GM19468 (cell line): ENCODE measurements around the gene NR2F1-AS1.

ENCODE experiments used
- ATAC-seq: cut with Tn5 transposase; IDR thresholded peaks from one replicate; pipeline ENCODE4 v1.9.1; 2021; ENCODE audit warnings: mild to moderate bottlenecking, moderate library complexity, moderate number of reproducible peaks; ENCODE audit not compliant: unreplicated experiment; ENCODE audit errors: extremely low read depth

Gene NR2F1-AS1

DNA sequence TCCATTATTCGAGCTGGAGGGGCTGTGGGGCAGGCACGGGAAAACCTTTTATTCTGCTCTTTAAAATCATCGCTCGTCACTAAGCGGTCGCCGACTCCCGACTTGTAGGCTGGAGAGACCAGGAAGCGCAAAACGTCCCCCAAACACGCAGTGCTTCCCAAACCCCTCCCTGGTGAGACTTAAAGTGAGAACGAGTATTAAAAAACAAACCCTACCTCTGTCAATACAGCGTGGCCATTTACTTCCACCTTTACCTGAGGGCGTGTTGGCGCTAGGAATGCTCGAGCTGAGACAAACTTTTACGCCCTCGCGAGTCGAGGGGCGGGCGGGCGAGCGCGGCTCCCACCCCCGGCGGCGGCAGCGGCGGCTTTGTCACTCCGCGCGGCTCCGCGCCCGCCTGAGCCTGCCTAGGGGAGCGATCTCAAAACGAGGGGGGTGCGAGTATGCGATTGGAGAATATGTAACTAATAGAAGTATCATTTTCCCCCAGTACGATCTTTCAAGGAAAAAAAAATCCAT is at the start of gene NR2F1-AS1:
TSS of gene NR2F1-AS1 (minus strand) at position 293 of the 519 bp plus-strand sequence.
- peak; percentile 20 for ATAC-seq

DNA sequence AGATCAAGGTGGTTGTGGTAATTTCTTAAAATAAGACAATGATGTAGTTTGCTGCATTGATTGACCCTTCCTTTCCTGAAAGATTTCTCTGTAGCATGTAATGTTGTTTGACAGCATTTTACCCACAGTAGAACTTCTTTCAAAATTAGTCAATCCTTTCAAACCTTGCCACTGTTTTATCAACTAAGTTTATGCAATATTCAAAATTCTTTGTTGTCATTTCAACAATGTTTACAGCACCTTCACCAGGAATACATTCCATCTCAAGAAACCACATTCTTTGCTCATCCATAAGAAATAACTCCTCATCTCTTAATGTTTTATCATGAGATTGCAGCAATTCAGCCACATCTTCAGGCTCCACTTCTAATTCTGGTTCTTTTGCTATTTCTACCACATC is 45.8 kb upstream of the NR2F1-AS1 start:
- ATAC-seq, result no peak

DNA sequence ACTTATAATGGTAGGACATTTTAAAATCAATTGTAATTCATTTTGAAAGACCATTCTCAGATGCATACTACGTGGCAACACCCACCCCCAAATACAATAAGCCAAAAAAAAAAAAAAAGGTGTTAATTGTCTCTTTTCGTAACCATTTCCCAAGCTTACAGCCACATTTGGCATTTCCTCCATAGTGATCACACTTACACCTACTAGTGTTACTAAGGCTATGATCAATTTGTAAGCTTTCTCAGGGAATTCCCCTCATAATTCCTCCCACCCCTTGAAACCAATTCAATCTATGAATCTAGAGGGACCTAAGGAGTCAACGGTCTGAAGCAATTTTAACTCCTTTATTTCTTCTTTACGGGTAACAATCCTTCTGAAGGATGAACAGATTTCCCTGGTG is 42.1 kb upstream of the NR2F1-AS1 start:
- ATAC-seq, result no peak

DNA sequence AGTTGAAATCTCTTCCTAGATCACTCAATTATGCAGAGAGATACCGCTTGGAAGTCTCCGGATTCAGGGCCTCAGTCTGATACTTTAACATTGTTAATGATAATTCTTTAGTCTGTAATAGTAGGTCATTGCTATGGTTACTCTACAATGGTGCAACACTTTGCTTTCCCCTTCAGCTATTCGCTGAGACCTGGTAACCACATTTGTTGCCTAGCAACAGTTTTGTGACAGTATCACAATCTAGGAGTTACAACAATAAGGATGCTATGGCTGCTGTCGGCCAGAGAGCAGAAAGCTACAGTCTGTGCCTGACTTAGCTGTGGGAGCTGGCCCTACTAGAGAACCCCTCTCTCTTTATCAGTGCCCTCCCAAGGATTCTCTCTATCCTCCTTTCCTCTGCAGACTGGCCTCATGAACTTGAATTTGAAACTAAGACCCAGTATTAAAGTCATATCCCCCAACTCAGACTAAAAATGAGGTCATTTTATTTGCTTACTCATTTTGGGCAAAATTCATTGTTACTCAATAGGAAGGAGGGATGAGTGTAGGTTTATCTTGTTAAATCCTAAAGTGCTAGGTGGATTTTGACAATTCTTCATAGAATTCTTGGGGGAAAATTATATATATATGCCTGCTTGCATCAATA is 41.3 kb upstream of the NR2F1-AS1 start:
- ATAC-seq, result no peak

DNA sequence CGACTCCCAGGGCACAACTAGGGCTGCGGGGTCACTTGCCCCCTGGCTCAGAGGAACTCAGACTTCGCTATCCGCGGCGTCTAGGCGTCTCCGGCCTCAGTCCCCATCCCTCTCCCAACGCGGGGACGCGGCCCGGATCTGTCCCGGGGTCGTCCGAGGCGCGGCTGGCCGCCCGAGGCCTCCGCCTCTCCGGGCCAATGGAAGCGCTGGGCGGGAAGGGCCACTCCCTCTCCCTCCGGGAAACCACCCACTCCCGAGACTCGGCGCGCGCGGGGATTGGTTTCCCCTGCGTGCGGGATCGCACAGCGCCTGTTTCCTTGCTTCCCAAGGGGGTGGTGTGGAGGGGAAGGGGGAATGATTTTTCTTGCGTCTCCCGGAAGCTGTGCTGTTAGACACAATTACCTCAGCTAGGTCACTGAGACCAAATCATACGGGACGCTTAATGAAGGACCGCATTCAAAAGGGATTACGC is 40.3 kb upstream of the NR2F1-AS1 start:
- no peak for ATAC-seq

GRCh38 chr5:93620487-93621326 is 39.7 kb upstream of the NR2F1-AS1 start:
- peak; percentile 96 for ATAC-seq

GRCh38 chr5:93616538-93617174 is 35.6 kb upstream of the NR2F1-AS1 start:
- no peak for ATAC-seq

DNA sequence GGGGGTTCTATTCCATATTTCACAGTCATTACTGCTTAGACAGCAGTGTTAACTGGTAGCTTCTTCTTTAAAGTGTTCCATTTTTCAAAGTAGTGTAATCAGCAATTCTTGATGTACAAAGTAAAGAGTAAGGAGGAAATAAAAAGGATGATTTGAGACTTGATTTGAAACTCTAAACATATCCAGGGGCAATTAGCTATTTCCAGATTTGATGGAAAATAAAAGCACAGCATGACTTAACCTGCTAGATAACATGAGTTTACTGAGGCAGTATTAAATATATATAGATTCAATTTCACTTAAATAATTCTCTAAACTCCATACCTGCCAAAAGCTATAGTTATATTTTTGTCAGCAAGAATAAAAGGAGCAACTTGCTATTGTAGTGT is 31.8 kb upstream of the NR2F1-AS1 start:
- ATAC-seq, result no peak

GRCh38 chr5:93611976-93612854 is 31.2 kb upstream of the NR2F1-AS1 start:
- ATAC-seq, result no peak

DNA sequence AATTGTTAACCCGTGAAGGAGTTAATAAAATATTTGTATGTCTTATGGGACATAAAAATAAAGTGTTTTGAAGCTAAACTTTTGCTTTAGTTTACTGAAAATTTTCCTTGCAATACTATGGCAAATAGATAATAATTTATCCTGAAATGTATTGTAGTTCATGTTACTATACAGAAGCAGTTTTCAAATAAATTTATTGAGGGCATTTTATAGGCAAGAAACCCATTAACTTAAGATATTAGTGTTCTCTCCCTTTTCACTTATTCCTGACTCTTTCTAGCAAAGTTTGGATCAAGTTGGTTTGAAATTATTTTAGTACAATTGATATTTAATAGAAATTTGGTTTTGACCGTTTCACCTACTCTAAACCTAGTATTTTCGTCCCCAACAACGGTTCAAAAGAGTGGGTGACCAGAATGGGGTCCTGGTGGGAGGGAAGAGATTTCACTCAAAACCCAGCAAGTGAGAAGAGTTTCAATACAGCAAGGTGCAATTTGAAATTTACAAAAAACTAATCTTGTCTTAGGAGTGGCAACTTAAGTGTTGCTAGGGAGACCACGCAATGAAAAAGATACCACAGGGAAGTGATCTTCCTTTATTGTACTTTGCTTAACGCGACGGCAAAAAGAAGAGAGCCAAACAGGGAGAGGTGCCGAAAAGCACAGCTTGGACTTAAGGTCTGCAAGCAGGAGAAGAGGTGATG is 30.4 kb upstream of the NR2F1-AS1 start:
- no peak for ATAC-seq

DNA sequence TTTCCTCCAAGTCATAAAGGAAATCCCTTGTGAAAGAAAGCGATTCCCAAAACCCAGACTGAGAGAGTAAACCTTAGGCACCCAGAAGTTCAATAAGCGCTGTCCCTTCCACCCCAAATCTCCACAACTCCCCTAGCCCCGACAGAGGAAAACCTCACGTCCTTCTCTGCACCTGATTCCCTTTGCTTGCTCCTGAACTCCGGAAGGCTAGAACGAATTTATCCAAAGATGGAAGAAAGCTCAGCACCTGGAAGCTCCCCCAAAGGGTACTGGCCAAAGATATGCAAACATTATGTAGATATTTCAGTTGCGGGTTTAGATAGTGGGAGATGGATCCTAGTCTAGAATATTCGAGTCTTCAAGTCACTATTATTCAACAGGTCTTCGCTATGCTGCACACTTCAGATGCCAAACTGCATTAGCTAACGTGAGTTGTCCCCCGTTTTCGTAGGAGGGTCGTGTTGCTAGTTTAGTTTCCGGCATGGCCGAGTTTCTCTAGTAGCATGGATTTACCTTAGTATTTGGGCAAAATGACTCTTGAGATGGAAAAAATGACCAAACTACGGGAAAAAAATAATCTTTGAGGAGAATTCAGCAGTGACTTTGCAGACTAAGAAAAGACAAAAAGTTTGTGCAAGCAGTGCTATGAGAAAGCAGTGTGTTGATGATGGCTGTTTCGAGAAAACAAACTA is 29.7 kb upstream of the NR2F1-AS1 start:
- no peak for ATAC-seq

- no peak for ATAC-seq
Measured at GRCh38 chr5:93609762-93610161, 28.7 kb upstream of the NR2F1-AS1 start.

DNA sequence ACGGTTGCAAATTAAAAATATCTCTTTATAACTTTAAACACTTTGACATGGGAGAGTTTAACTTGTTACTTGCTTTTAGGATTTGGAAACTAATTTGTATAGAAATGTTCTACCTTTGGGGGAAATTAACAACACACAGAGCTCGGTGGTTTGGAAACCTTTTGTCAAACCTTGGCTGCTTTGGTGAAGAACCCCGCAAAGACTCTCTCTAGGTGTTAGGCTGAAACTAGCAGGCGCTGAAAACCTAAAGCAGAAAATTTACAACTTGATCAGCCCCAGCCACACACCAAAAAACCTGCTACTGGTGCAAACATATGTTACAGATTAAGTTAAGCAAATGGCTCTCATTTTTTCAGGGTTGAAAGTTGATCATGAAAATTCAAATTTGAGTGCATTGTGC is 27.8 kb upstream of the NR2F1-AS1 start:
- ATAC-seq, result no peak

- peak; percentile 64 for ATAC-seq
Measured at GRCh38 chr5:93607367-93608258, 26.6 kb upstream of the NR2F1-AS1 start.

- no peak for ATAC-seq
Measured at GRCh38 chr5:93606382-93606752, 25.3 kb upstream of the NR2F1-AS1 start.

DNA sequence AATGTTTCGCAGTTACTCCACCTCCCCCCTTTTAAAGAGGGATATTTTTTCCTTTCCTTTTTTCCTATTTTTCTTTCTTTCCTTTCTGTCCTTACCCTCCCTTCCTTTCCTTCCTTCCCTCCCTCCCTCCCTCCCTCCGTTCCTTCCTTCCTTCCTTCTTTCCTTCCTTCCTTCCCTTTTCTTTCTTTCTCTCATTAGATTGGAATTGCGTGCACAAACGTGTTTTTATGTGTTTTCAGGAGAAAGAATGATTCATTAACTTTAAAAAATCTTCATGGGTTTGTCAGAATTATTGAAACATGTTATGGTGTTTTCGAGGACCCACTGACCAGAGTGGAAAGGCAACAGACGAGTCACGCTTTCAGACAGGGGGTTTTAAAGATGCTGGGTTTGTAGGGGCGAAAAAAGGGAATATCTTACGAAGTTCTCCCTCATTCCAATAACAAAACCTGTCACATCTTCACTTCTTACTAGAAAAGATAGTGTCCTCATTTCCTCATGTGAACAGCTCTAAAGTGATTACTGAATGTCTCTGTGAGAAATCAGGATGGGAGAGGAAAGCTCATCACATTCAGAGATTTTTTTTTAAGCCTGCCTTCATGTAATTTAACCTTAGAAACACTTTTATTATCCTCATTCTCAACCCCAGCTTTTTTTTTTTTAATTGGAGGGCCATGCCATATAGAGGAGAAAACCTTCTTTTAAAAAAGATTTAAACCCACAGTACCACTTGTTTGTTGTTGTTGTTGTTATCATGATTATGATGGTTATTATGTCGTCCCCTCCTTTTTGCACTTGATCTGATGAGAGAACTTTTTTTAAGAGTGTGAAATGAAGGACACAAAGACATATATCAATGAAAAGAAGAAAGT is 23.9 kb upstream of the NR2F1-AS1 start:
- no peak for ATAC-seq
